Hematopoietic multipotent progenitor cell (in vitro differentiated cells): ENCODE data around the gene FLRT1. TPM values are rescaled to one million over a fixed set of nuclear protein-coding genes. Genes with fewer than 3 reads are reported as not detected.

ENCODE experiments used
- DNase-seq, 3 donors: peaks; one replicate each; pipeline ENCODE4 v3.0.0-alpha.2; 2011 to 2015; ENCODE audit warnings: low read depth in 2 of 3, low spot score in 2 of 3
- total RNA-seq: library from RNA; depleted of rRNA; stranded (reverse); fragments of >200 nt; gene quantifications from one replicate; pipeline ENCODE4 v1.2.3, GENCODE V29; 2012

FLRT1 gene
- total RNA-seq, 1 donor: under 0.01 TPM

DNA sequence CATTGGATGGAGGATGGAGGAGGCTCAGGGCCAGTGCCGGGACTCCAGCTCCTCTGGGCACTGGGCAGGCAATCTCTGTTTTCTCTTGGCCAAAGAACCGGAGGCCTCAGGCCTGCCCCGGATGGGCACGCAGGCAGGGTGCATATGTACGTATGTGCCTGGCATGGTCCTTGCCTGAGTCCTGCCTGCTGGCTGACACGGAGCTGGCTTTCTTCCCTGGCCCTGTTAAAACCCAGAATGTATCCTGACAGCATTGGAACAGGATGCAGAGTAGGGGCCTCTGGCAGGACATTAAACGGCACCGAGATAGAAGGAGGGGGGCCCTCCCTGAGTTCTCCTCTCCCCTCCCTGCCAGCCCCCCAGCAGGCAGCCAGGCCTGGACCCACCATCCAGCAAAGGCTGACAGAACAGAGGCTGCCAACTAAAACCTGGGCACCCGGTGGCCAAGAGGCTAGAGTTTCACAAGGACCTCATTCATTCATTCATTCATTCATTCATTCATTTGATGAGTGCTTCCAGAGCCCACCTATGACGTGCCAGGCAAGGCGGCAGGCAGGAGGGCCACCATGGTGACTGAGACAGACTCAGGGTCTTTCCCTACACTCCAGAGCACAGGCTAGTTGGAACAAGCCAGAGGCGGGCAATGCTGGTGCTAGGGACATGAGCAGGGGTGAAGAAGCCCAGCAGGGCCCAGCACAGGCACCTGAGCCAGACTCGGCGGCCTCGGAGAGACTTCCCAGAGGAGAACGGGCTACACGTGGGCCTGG is 28.8 kb downstream of the FLRT1 start:
- no peak for DNase-seq

DNA sequence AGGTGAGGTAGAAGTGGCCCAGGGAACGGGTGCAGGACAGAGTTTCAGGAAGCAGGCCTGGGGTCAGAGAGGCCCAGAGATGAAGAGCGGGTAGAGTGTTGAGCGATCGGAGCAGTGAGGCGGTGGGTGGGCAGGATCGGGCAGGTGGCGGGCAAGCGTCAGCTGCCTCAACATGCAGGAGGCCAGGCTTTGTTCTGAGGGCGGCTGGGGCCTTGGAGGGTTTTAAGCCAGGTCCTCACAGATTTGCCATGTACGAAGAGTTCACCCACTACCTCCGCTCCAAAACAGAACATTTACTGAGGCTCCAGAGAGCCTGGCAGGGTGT is 29.4 kb downstream of the FLRT1 start:
- no peak for DNase-seq

DNA sequence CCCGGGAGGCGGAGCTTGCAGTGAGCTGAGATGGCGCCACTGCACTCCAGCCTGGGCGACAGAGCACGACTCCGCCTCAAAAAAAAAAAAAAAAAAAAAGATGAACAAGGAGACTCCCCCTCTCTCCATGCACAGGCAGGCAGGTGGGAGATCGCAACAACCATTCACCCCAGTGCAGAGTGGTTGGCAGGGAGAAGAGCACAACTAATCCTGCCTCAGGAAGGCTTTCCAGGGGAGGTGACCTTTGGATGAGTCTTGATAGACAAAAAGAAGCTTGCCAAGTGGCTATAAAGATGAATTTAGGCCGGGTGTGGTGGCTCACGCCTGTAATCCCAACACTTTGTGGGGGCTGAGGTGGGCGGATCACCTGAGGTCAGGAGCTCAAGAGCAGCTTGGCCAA is 30.0 kb downstream of the FLRT1 start:
- no peak for DNase-seq

DNA sequence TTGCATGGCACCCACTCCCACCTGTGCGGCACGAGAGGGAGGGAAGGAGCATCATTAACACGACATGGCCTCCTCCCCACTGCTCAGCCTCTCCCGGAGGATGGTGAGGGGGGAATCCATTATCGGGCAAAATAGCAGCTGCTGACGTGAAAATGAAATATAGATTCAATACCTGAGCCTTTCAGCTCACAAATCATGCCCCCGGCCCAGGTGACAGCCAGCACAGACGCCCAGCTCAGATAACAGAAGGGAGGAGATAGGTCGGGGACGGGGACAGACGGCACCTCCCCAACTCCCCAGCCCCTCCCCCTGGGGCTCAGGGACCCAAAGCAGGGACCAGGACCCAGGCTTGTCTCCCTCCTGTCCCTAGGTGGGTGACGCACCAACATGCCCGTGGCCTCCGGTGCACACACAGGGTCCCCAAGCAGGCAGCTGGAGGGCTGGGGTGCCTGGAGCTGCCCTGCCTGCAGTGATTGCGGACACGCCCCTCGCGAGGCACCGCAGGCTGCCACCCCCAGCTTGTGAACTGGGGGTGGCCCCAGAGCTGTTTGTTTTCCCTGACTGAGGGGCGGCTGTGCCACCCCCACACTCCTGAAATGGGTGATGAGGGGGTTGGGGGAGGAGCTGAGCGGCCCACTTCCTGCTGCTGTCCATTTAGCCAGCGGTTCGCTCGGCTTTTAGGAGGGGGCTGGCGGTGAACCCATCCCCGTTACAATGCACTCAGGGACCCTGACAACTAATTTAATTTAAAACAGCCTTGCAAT is 31.7 kb downstream of the FLRT1 start:
- DNase-seq: no peak

DNA sequence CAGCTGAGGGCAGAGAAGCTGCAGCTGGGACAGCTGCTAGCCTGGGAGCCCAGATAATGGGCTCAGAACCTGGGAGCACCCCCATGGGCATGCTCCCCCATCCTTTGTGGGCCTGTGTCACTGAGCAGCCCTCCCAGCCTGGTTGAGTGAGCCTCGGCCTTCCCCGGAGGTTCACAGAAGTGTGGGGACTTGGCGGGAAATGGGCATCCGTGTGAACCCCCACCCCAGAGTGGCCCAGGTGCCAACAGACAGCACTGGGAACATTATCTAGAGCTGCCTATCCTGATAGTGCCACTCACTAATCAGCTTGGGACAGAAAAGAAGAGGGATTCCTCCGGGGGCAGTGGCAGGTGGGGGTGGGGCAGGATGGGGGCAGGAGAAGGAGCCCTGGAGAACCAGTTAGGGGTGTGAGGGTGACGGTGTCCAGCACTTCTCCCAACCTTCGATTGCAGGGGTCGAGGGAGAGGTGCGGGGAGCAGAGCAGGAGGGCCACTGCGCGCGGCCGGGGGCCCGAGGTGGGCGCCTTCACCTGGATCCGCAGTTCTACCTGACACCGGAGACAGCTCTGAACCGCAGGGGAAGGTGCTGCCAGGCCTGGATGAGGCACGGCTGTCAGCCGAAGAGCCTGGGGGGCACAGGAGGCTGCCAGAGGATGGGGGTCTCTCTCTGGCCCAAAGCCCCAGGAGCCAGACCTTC is 33.1 kb downstream of the FLRT1 start:
- no peak for DNase-seq

DNA sequence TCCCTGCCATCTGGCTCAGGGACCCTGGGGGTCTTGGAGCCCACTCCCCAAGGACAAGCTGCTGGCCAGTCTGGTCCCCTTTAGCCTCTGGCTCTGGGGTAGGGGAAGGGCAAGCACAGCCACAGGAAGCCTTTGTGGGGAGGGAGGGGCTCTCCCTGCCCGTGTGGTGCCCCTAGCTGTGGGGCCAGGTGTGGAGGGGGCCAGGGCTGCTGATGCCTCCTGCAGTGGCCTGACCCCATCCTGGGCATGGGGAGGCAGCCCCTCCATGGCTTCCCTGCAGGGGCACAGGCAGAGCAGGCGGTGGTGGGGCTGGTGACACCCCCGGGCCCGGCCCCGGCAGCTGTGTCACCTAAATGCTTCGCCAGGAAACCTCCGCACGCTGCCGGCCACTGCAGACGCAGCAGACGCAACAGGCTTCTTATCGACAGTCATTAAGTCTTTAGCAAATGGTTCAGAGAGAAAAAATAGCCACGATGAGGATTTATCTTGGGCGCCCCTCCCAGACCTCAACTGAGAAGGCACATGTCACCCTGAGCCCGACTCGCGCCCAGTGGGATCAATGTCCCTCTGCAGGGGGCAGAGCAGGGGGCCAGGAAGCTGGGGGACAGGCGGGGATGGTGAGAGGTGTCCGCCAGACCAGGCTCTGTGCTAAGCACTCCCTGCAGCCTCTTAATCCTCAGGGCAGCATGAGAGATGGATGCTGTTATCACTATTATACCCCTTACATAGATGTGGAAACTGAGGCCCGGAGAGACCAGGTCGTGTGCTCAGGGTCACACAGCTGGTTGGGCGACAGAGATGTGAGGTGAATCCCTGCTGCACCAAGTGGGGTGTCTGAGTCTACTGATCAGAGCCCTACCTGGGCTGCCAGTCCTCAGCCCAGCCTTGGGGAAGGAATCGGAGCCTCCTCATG is 33.9 kb downstream of the FLRT1 start:
- no peak for DNase-seq

DNA sequence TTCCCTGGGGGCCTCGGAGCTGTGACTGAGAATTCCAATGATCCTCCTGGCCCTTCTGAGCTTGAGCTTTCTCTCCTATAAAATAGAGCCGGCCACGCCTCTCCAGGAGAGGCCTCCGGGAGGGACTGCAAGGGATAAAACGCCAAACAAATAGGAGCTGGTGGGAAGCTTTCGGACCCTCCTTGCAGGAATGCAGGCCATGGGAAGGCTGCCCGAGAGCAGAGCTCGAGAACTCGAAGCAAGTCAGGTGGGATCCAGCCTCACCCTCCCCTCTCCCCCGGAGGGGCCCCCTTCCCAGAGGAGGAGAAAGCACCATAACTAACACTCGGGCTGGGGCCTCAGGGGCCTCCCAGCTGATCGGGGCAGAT is 34.6 kb downstream of the FLRT1 start:
- DNase-seq: no peak

DNA sequence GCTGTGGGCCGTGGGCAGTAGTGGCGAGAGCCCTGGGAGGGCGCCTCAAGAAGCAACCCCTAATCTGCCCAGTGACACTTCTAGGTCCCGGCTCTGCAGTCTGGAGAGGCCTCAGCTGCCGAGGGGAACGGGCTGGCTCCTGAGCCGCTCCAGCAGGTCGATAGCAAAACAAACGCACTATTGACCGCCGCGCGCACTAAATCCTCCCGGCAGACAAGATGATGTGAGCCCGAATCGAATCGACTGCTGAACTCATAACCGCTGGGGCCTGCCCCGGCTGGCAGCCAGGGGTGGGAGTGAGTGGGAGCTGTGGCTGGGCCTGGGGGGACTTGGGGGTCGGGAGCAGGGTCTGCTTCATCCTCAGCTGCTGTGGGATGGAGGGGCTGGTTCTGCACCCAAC is 36.1 kb downstream of the FLRT1 start:
- DNase-seq: no peak

DNA sequence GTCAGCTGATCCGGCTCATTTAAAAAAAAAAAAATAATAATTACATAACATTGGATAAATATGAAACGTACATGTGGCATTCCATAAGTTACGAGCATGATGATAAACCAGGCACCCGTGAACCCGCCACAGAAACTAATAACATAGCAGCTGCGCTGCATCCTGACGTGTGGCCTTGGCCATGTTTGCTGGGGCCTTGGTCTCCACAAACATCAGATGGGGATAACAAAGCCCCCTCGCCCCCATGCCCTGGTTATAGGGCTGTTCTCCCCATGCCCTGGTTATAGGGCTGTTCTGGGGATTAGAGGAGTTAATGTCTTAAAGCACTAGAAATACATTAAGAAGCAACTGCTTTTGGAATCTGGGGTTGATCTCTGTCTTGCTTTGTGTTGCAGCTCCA is 36.7 kb downstream of the FLRT1 start:
- DNase-seq: no peak

DNA sequence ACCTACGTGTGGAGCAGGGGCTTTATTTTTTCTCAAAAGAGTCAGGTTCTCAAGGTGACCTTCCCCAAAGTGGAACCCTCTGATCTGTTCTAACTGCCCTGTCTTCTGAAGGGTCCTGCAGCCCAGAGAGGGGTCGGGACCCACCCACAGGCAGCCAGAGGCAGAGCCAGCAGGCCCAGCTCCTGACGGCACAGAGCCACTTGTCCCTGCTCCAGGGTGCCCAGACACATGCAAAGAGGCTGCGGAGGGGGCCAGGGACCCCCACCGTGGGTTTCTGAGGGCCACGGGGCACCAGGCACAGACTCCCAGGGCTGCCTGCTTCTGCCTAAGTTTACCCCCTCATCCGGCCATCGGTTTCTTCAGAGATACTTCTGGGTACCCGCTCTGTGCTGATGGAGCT is 37.1 kb downstream of the FLRT1 start:
- DNase-seq: no peak

DNA sequence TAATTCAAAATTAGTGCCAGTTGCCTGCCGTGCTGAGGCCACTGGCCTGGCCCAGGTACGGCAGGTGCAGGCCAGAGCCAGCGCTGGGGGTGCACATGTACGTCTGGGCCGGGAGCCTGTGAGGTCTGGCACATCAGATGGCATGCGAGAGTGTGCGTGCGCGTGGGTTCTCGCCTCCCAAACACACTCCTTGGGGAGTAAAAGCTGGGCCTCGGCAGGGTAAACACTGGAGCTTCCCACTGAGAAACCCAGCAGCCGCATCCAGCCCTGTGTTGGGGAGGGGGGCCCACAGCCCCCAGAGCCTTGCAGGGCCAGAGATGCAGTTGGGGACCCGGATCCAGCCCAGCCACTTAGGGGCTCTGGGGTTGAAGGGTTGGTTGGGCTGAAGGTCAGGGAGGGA is 37.8 kb downstream of the FLRT1 start:
- DNase-seq: no peak

DNA sequence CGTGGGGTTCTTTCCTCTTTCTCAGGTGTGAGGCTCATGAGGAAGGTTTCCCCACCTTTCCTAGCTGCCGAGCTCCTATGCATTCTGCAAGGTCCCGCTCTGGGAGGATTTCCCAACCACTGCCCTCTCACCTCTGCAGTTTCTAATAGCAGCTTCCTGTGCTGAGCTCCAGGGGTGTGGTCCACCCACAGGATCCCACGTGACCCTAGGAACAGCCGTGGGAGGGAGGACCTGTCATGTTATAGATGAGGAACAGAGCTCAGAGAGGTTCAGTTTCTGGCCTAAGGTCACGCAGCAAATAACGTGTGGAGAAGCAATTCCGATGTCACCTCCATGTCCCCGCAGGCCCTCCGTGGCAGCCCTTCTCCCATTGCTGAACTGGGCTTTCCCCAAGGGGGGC is 38.5 kb downstream of the FLRT1 start:
- DNase-seq: no peak

DNA sequence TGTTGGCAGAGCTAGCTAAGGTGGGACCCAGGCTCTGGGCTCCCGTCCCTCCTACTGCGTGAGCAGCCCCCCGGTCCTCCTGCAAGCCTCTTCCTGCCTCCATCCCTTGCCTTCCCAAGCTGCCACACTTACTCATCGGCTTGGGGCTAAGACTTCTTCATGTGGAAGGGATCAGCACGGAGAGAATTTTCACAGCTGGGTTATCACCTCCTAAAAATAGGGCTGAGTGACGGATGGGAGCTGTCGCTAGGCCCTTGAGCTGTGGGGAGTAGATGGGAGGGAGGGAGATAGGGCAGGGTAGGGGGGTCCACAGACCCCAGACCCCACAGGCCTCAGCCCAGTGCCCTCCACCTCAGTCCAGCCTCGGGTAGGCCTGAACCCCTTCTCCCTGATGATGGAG is 41.0 kb downstream of the FLRT1 start:
- DNase-seq: no peak

DNA sequence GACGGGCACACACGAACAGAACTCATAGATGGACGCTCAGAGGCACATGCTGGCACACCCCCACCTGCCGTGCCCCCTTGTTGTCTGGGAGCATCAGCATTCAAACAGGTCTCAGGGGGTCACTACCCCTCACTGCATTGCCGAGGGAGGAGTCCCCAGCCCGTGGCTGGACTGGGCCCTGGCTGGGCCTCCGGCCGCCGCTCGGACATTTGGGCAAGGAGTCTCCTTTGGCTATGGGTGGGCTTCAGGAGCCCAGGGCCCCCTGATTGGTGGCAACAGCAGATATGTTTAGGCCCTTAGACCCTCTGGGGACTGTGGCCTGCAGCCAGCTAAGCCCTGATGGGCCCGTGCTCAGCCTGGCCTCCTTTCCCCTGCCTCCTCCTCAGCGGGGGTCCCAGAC is 41.9 kb downstream of the FLRT1 start:
- DNase-seq: no peak

DNA sequence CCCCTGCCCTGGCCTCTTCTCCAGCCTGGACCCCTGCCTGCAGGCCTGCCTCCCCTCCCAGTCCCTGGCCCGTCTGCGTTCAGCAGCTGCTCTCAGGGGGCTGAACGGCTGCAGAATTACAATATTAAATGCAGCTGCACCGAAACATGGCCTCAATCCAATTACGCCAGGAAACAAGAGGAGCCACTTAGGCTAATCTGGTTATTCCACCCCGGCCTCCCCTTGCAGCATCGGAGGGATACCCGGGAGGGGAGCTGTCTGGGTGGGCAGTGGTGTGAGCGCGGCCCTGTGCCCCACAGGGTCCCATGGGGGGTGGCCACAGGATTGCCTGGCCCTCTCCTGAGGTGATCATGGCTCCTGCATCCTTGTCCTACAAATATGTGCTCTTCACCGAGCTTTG is 42.6 kb downstream of the FLRT1 start:
- DNase-seq: no peak

DNA sequence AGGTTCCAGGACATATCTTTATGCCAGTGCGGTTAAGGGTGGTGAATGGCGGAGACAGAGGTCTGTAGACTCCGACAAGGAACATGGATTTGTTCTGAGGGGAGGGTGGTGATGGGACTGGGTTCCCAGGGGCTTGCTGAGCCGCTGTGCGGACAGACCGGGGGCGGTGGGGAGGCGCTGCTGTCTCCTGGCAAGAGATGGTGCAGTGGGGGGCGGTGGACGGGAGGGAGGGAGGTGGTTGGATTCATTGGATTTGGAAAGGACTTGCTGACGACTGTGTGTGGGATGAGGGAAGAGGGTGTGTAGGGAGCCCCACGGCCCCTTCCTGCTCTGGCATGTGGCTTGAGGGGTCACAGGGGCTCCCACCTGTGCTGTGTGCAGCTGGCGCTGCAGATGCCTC is 43.2 kb downstream of the FLRT1 start:
- no peak for DNase-seq

DNA sequence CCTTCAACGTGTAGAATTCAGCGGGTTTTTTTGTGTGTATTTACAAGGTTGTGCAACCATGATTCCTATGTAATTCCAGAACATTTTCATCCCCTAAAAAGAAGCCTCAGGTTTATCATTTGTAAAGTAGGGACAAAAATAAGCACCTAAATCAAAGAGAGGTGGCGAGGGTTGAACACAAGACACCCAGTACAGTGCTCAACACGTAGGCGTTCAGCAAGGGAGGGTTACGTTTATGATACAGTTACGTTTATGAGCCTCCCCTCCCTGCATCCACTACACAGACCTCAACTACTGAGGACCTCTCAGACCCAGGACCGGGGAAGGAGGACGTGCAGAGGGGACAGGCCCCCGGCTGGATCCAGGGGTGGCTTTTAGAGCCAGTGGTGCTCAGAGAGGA is 44.7 kb downstream of the FLRT1 start:
- no peak for DNase-seq

DNA sequence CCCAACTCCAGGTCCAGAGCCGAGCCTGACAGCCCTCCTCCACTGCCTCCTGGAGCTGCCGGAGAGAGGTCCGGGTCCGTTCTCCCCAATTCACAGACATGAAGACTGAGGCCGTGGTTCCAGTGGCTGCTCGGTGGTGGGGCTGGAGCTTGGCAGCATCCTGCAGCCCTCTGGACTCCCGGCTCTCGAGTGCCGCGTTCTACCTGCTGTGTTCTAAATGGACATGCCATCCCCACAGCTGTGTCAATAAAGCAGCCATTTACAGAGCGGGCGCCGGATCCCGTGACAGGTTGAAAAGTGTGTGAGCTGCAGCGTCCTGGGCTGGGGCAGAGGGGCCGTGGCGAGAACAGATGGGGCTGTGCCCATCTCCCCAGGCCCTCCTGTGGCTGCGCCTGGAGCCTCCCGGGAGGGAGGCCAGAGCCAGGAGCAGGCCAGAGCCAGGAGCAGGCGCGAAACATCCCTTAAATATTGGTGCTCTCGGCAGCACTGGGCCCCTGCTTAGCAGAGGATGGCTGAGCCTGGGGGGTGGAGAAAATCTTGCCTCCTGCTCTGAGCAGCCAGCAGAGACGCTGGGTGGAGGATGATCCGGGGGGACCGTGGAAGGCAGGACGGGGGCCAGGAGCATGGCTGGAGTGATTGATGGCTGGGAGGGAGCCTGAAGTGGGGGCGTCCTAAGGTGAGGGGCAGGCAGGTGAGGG is 46.2 kb downstream of the FLRT1 start:
- no peak for DNase-seq

DNA sequence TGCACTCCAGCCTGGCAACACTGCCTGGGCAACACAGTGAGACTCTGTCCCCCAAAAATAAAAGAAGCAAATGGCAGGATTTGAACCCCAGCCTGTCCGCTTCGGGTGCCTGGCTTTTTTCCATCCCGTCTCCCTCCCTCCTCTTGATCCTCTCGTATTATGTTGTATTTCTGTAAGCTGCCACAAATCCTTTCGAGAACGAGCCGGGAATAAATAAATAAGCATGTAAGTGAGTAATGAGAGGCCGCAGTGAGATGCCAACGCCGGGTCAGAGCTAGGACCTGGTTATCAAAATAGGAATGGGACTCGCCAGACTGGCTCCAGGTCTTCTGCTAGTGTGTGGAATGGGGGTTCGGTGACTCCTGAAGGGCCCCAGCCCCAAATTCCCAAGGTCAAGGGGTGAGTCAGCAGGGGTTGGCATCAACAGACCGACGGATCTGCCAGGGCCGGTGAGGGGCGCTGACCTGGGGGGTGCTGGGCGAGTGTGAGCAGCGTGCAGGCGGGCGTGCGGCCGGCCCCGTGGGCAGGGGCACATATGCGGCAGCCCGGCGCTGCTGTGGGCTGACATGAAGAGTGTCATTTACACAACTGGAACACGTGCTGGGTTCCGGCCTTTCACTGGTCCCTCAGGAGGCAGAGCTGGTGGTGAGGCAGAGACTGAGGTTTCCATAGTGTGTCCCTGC is 47.8 kb downstream of the FLRT1 start:
- DNase-seq: no peak
